NCI-H82 treated with DMSO at 0.1 percent for 48 hours (cell line): ENCODE results near the gene UBE2D3.

Source experiments
- DNase-seq: peaks from one replicate; lab custom pipeline; 2025; ENCODE audit not compliant: unreplicated experiment; lab: John Stamatoyannopoulos, UW

Gene UBE2D3

GRCh38 chr4:102792361-102792936 lies 34.9 kb downstream of the UBE2D3 start:
- no peak for DNase-seq

- no peak for DNase-seq
Observed at GRCh38 chr4:102791318-102791835, 36.0 kb downstream of the UBE2D3 start.

- DNase-seq = no peak
Observed at GRCh38 chr4:102789317-102789717, 38.0 kb downstream of the UBE2D3 start.

GRCh38 chr4:102787944-102788343 lies 39.4 kb downstream of the UBE2D3 start:
- DNase-seq = no peak

- no peak for DNase-seq
Observed at GRCh38 chr4:102787096-102787881, 40.1 kb downstream of the UBE2D3 start.

GRCh38 chr4:102786279-102786678 lies 41.1 kb downstream of the UBE2D3 start:
- DNase-seq = no peak

- no peak for DNase-seq
Observed at GRCh38 chr4:102783006-102783405, 44.3 kb downstream of the UBE2D3 start.

GRCh38 chr4:102781570-102781969 lies 45.8 kb downstream of the UBE2D3 start:
- DNase-seq = no peak

GRCh38 chr4:102780476-102781144 lies 46.7 kb downstream of the UBE2D3 start:
- no peak for DNase-seq

- no peak for DNase-seq
Observed at GRCh38 chr4:102779204-102779603, 48.1 kb downstream of the UBE2D3 start.

- DNase-seq = no peak
Observed at GRCh38 chr4:102778720-102779119, 48.6 kb downstream of the UBE2D3 start.

- DNase-seq = no peak
Observed at GRCh38 chr4:102775805-102776204, 51.5 kb downstream of the UBE2D3 start.

- no peak for DNase-seq
Observed at GRCh38 chr4:102774254-102774653, 53.1 kb downstream of the UBE2D3 start.

- DNase-seq = no peak
Observed at GRCh38 chr4:102772738-102773340, 54.5 kb downstream of the UBE2D3 start.

GRCh38 chr4:102764901-102765300 lies 62.5 kb downstream of the UBE2D3 start:
- DNase-seq = no peak

GRCh38 chr4:102761906-102762305 lies 65.4 kb downstream of the UBE2D3 start:
- no peak for DNase-seq

GRCh38 chr4:102761296-102761701 lies 66.1 kb downstream of the UBE2D3 start:
- peak; percentile 37 for DNase-seq

- peak; percentile 29 for DNase-seq
Observed at GRCh38 chr4:102760645-102761295, 66.6 kb downstream of the UBE2D3 start, which contains the start of gene MANBA. MANBA (minus strand) TSS chr4:102760968; CDS start chr4:102760894, 74 bp downstream.

- DNase-seq = no peak
Observed at GRCh38 chr4:102759831-102760644, 67.3 kb downstream of the UBE2D3 start.
